ENCODE measurements around the gene PKP2. TPM values are rescaled to one million over a fixed set of nuclear protein-coding genes. Genes with fewer than 3 reads are reported as not detected.

The PKP2 gene
- total RNA-seq, 6 donors from 2014 or later: 2.5 to 14.8 (median 5.5) TPM

GRCh38 chr12:32822344-32822743 is 74.2 kb downstream of the PKP2 start:
- Histone ChIP-seq H3K4me3 (no peak overlapping the region), H3K36me3 (no peaks in the 10 kb centered on the region), H3K27ac (no peak overlapping the region), H3K4me1 (no peaks in the 10 kb centered on the region), H3K9me3 (no peaks in the 10 kb centered on the region), H3K27me3 (no peaks in the 10 kb centered on the region)
- 77 to 79% methylated on average over 5 of the region's 5 CpGs for WGBS, 2 donors
- no peak for DNase-seq
- TF ChIP-seq CTCF (IDR thresholded peaks at IDR 0.05): no peak
- TF ChIP-seq POLR2AphosphoS5 (IDR thresholded peaks at IDR 0.05): no peak
- no peak for TF ChIP-seq EP300 (IDR thresholded peaks at IDR 0.05)
- TF ChIP-seq POLR2A (IDR thresholded peaks at IDR 0.05): no peak
- ATAC-seq (ENCODE audit: low FRiP score in 2 of 2): no peak

- DNase-seq (no peak), ATAC-seq (ENCODE audit: low FRiP score in 2 of 2) (no peak)
- WGBS, 2 donors: 56 to 65% methylated on average over 2 of the region's 2 CpGs
- H3K9me3 ChIP-seq: no peaks in the 10 kb centered on the region
- H3K4me3 ChIP-seq: no peak overlapping the region
- no peaks in the 10 kb centered on the region for H3K27me3 ChIP-seq
- H3K27ac ChIP-seq: no peak overlapping the region
- no peaks in the 10 kb centered on the region for H3K36me3 ChIP-seq
- no peaks in the 10 kb centered on the region for H3K4me1 ChIP-seq
- TF ChIP-seq CTCF (IDR thresholded peaks at IDR 0.05) (no peak), POLR2A (IDR thresholded peaks at IDR 0.05) (no peak), POLR2AphosphoS5 (IDR thresholded peaks at IDR 0.05) (no peak), EP300 (IDR thresholded peaks at IDR 0.05) (no peak)
These were observed 74.9 kb downstream of the PKP2 start for GRCh38 chr12:32821710-32822109.

- Histone ChIP-seq H3K27ac (no peak overlapping the region), H3K4me3 (no peak overlapping the region), H3K9me3 (no peaks in the 10 kb centered on the region), H3K36me3 (no peaks in the 10 kb centered on the region), H3K4me1 (no peaks in the 10 kb centered on the region), H3K27me3 (no peaks in the 10 kb centered on the region)
- TF ChIP-seq CTCF (IDR thresholded peaks at IDR 0.05) (no peak), EP300 (IDR thresholded peaks at IDR 0.05) (no peak), POLR2A (IDR thresholded peaks at IDR 0.05) (no peak), POLR2AphosphoS5 (IDR thresholded peaks at IDR 0.05) (no peak)
- DNase-seq (no peak), ATAC-seq (ENCODE audit: low FRiP score in 2 of 2) (no peak)
- 77 to 84% methylated on average over 8 of the region's 8 CpGs for WGBS, 2 donors
These were observed 75.3 kb downstream of the PKP2 start for GRCh38 chr12:32821293-32821692.

- Histone ChIP-seq H3K9me3 (no peaks in the 10 kb centered on the region), H3K27me3 (no peaks in the 10 kb centered on the region), H3K4me1 (no peaks in the 10 kb centered on the region), H3K4me3 (no peak overlapping the region), H3K27ac (no peak overlapping the region), H3K36me3 (no peaks in the 10 kb centered on the region)
- ATAC-seq (ENCODE audit: low FRiP score in 2 of 2): no peak
- DNase-seq: no peak
- 74 to 80% methylated on average over 2 of the region's 2 CpGs for WGBS, 2 donors
- no peak for TF ChIP-seq EP300 (IDR thresholded peaks at IDR 0.05)
- TF ChIP-seq POLR2AphosphoS5 (IDR thresholded peaks at IDR 0.05): no peak
- TF ChIP-seq CTCF (IDR thresholded peaks at IDR 0.05): no peak
- no peak for TF ChIP-seq POLR2A (IDR thresholded peaks at IDR 0.05)
These were observed 76.1 kb downstream of the PKP2 start for GRCh38 chr12:32820376-32820931.

- TF ChIP-seq CTCF (IDR thresholded peaks at IDR 0.05): no peak
- TF ChIP-seq EP300 (IDR thresholded peaks at IDR 0.05): no peak
- TF ChIP-seq POLR2AphosphoS5 (IDR thresholded peaks at IDR 0.05): no peak
- TF ChIP-seq POLR2A (IDR thresholded peaks at IDR 0.05): no peak
- DNase-seq (no peak), ATAC-seq (ENCODE audit: low FRiP score in 2 of 2) (no peak)
- H3K36me3 ChIP-seq: no peaks in the 10 kb centered on the region
- H3K4me3 ChIP-seq: no peak overlapping the region
- no peak overlapping the region for H3K27ac ChIP-seq
- H3K4me1 ChIP-seq: no peaks in the 10 kb centered on the region
- no peaks in the 10 kb centered on the region for H3K9me3 ChIP-seq
- H3K27me3 ChIP-seq: no peaks in the 10 kb centered on the region
These were observed 77.2 kb downstream of the PKP2 start for GRCh38 chr12:32819424-32819823.
